HUES48 (cell line): ENCODE data around the gene HCN1.
"Not testable (repeated sequence)": the region's sequence is repeated elsewhere in the genome, so short reads cannot be mapped to it uniquely, and the experiment has no call there.

Source experiments
- H3K27ac ChIP-seq: one replicate; pipeline ENCODE4 v1.7.0; 2013; ENCODE audit warnings: low read depth, low read length, inconsistent platforms
- H3K27me3 ChIP-seq: 2 replicates; pipeline ENCODE4 v1.6.1; 2013; ENCODE audit warnings: mild to moderate bottlenecking, low read length; ENCODE audit not compliant: control insufficient read depth, insufficient read depth
- H3K36me3 ChIP-seq: 2 replicates; pipeline ENCODE4 v1.6.1; 2013; ENCODE audit warnings: low read length; ENCODE audit not compliant: control insufficient read depth, insufficient read depth
- H3K4me1 ChIP-seq: 2 replicates; pipeline ENCODE4 v1.6.1; 2013; ENCODE audit warnings: mild to moderate bottlenecking, low read length; ENCODE audit not compliant: control insufficient read depth, insufficient read depth
- H3K4me3 ChIP-seq: 2 replicates; pipeline ENCODE4 v1.5.1; 2013; ENCODE audit warnings: mild to moderate bottlenecking, low read depth, low read length
- H3K9ac ChIP-seq: 2 replicates; pipeline ENCODE4 v1.6.1; 2013; ENCODE audit warnings: mild to moderate bottlenecking, low read depth, low read length, moderate library complexity
- H3K9me3 ChIP-seq: 2 replicates; pipeline ENCODE4 v1.6.1; 2013; ENCODE audit warnings: low read length; ENCODE audit not compliant: control insufficient read depth, insufficient read depth

Gene HCN1

GRCh38 chr5:45376417-45376816 lies 319.8 kb downstream of the HCN1 start:
- H3K27me3 ChIP-seq = no peaks in the 10 kb centered on the region
- no peak overlapping the region for H3K9ac ChIP-seq
- no peaks in the 10 kb centered on the region for H3K9me3 ChIP-seq
- H3K4me3 ChIP-seq = no peak overlapping the region
- no peaks in the 10 kb centered on the region for H3K4me1 ChIP-seq
- H3K27ac ChIP-seq = no peak overlapping the region
- no peaks in the 10 kb centered on the region for H3K36me3 ChIP-seq

- Histone ChIP-seq H3K27me3 (no peaks in the 10 kb centered on the region), H3K4me1 (no peaks in the 10 kb centered on the region), H3K36me3 (no peaks in the 10 kb centered on the region), H3K4me3 (no peak overlapping the region), H3K27ac (no peak overlapping the region), H3K9ac (no peak overlapping the region), H3K9me3 (no peaks in the 10 kb centered on the region)
Measured at GRCh38 chr5:45372629-45373028, 323.6 kb downstream of the HCN1 start.

- H3K27ac ChIP-seq, H3K4me3 ChIP-seq, H3K4me1 ChIP-seq, H3K27me3 ChIP-seq, H3K36me3 ChIP-seq, H3K9me3 ChIP-seq, H3K9ac ChIP-seq: not testable (repeated sequence)
Measured at GRCh38 chr5:45371423-45371822, 324.8 kb downstream of the HCN1 start.

- Histone ChIP-seq H3K9me3 (no peaks in the 10 kb centered on the region), H3K27ac (no peak overlapping the region), H3K4me3 (no peak overlapping the region), H3K27me3 (no peaks in the 10 kb centered on the region), H3K4me1 (no peaks in the 10 kb centered on the region), H3K9ac (no peak overlapping the region), H3K36me3 (no peaks in the 10 kb centered on the region)
Measured at GRCh38 chr5:45355189-45355992, 340.8 kb downstream of the HCN1 start.

- Histone ChIP-seq H3K9me3 (no peaks in the 10 kb centered on the region), H3K27me3 (no peaks in the 10 kb centered on the region), H3K27ac (no peak overlapping the region), H3K4me1 (no peaks in the 10 kb centered on the region), H3K9ac (no peak overlapping the region), H3K4me3 (no peak overlapping the region), H3K36me3 (no peaks in the 10 kb centered on the region)
Measured at GRCh38 chr5:45336464-45336863, 359.7 kb downstream of the HCN1 start.

- H3K27ac ChIP-seq = no peak overlapping the region
- no peaks in the 10 kb centered on the region for H3K4me1 ChIP-seq
- H3K27me3 ChIP-seq = no peaks in the 10 kb centered on the region
- H3K36me3 ChIP-seq = no peaks in the 10 kb centered on the region
- no peak overlapping the region for H3K4me3 ChIP-seq
- no peaks in the 10 kb centered on the region for H3K9me3 ChIP-seq
- H3K9ac ChIP-seq = no peak overlapping the region
Measured at GRCh38 chr5:45335978-45336377, 360.2 kb downstream of the HCN1 start.

GRCh38 chr5:45335346-45335745 lies 360.8 kb downstream of the HCN1 start:
- Histone ChIP-seq H3K4me3 (no peak overlapping the region), H3K27ac (no peak overlapping the region), H3K9me3 (no peaks in the 10 kb centered on the region), H3K4me1 (no peaks in the 10 kb centered on the region), H3K36me3 (no peaks in the 10 kb centered on the region), H3K9ac (no peak overlapping the region), H3K27me3 (no peaks in the 10 kb centered on the region)

GRCh38 chr5:45334939-45335338 lies 361.2 kb downstream of the HCN1 start:
- Histone ChIP-seq H3K9ac (no peak overlapping the region), H3K27me3 (no peaks in the 10 kb centered on the region), H3K36me3 (no peaks in the 10 kb centered on the region), H3K4me1 (no peaks in the 10 kb centered on the region), H3K4me3 (no peak overlapping the region), H3K9me3 (no peaks in the 10 kb centered on the region), H3K27ac (no peak overlapping the region)

GRCh38 chr5:45312627-45313026 lies 383.6 kb downstream of the HCN1 start:
- H3K27me3 ChIP-seq, H3K4me1 ChIP-seq, H3K36me3 ChIP-seq, H3K4me3 ChIP-seq, H3K27ac ChIP-seq, H3K9ac ChIP-seq: not testable (repeated sequence)
- H3K9me3 ChIP-seq = peaks cover 23% of the 10 kb centered on the region

GRCh38 chr5:45295231-45295630 lies 400.9 kb downstream of the HCN1 start:
- Histone ChIP-seq H3K27me3 (no peaks in the 10 kb centered on the region), H3K27ac (no peak overlapping the region), H3K36me3 (no peaks in the 10 kb centered on the region), H3K4me1 (no peaks in the 10 kb centered on the region), H3K4me3 (no peak overlapping the region), H3K9ac (no peak overlapping the region), H3K9me3 (peaks cover 25% of the 10 kb centered on the region)

- Histone ChIP-seq H3K27ac (peak overlapping the region; percentile 58), H3K9ac (no peak overlapping the region)
Measured at GRCh38 chr5:45288746-45289145, 407.4 kb downstream of the HCN1 start.

More at GRCh38 chr5:45288746-45289145, 407.4 kb downstream of the HCN1 start:
- H3K4me1 ChIP-seq = peaks cover 15% of the 10 kb centered on the region
- H3K4me3 ChIP-seq = no peak overlapping the region
- peaks cover 5% of the 10 kb centered on the region; the same call in 1 of the 2 replicates for H3K9me3 ChIP-seq
- H3K36me3 ChIP-seq = no peaks in the 10 kb centered on the region
- H3K27me3 ChIP-seq = no peaks in the 10 kb centered on the region
